ACHN (cell line): ENCODE results near the gene CSRNP2.
A peak's percentile ranks its signal among the peaks of the same experiment; 100 is the strongest.
"Not testable (repeated sequence)": the region's sequence is repeated elsewhere in the genome, so short reads cannot be mapped to it uniquely, and the experiment has no call there.

Experiments used
- DNase-seq: peaks from one replicate; pipeline ENCODE4 v3.0.0-alpha.2; 2015
- in situ Hi-C: cut with HindIII; loops from 2 replicates; pipeline ENCODE4 v1.10.0; 2017; ENCODE audit warnings: low sequenced_read_pairs, low pct_ligation_motif_present, low pct_unique_long_range_greater_than_20kb

CSRNP2 gene

DNA sequence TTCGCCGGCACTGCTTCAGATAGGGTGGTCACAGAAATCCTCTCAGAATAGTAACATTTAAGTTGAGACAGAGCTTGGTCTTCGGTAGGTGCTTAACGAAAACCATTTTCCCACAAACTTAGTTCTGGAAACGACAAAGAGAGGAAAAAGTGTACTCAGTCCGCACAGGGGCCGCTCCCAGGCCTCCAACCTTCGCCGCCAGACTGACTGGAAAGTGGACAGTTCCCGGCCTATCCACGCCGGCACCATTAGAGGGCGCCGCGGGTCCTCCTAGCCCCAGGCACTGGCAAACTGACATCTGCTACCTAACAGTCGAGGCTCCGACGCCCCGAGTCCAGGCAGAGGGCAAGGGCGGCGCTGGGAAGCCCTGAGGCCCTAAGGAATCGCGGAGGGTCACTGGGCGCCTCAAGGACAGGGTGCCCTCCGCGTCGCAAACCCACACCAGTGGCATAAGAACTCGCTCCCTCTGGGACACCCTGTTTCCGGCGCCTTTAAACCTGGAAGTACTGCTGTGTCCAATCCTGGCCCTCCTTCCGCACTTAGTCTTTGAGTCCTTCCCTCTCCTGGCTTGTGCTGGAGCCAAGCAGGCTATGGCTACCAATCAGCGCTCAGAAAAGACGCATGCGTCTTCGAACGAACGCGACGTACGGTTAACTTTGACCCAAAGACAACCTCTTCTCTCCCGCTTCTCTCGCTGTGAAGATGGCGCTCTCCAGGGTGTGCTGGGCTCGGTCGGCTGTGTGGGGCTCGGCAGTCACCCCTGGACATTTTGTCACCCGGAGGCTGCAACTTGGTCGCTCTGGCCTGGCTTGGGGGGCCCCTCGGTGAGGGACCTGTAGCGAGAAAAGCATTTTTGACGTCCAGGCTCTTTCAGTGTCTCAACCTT lies 35.5 kb downstream of the CSRNP2 start, which contains the start of gene LETMD1:
TSS of gene LETMD1 (plus strand) at position 673 of the 886 bp plus-strand sequence. CDS start at position 703, 30 bp downstream.
- in situ Hi-C loops, result no loop called here
- peak; percentile 100 for DNase-seq

DNA sequence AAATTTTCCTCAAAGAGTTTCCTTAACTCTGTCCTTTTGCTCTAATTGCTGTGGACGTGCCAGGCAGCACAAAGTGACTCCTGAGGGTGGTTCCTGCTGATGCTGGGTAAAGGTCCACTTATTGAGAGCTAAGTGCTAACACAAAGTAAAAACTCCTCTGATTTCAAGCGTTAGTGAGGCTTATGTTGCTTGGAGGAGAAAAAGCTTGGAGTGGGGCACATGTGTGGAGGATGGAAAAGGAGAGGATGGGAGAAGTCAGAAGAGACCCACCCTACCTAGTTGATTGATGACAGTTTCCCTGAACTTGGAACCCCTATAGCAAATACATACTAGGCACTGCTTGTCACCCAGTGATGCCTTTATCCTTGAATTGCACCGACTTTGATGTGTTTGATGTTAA lies 47.1 kb downstream of the CSRNP2 start:
- in situ Hi-C loops, result no loop called here
- no peak for DNase-seq

DNA sequence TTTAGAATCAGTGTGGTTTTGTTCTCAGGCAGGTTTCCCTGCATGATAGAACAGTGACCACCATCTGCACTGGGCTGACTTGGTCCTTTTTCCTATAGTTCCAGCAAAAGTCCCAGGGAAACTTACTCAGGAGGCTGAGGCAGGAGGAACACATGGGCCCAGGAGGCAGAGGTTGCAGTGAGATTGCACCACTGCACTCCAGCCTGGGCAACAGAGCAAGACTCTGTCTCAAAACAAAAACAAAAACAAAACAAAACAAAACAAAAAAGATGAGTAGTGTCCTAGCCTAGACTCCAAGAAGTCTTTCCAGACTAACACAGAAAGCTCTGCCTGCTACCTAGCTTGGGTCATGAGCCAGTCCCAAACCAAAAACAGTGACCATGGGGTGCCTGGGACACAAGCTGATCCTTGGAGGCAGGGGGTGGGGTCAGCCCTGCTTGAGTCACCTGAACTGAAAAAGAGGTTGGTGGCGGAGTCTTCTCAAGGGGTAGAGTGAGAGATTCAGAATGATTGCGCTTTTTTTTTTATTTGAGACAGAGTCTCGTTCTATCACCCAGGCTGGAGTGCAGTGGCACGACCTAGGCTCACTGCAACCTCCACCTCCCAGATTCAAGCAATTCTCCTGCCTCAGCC lies 49.8 kb downstream of the CSRNP2 start:
- no peak for DNase-seq
- in situ Hi-C loops, result no loop called here

DNA sequence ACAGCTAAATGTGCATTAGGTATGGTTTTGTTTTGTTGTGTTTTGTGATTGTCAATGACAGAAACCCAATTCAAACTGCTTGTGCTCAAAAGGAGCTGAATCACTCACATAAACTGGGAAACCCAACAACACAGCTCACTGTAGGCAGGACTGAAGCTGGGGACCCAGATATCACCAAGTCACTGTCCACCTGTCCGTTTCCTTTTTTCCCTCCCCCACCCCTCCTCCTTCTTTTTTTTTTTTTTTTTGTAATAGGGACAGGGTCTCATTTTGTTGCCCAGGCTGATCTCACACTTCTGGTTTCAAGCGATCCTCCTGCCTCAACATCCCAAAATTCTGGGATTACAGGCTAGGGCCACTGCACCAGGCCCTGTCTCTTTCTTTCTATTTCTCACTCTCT lies 50.3 kb downstream of the CSRNP2 start:
- DNase-seq, result no peak
- in situ Hi-C loops, result no loop called here

DNA sequence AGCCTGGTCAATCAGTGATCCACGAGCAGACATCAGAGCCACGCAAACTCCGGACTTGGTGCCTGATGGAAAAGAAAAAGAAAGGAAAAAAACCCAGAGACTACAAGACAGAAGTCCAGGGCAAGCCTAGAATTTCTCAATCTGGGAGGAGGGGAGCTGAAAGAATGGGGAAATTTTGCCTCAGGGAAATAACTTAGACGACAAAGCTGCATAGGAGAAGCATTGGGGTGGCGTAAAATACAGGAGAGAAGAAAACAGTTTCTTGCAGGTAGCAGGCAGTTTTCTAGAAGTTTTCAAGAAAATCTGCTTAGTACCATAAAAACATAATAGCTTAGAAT lies 54.6 kb downstream of the CSRNP2 start:
- in situ Hi-C loops, result no loop called here

DNA sequence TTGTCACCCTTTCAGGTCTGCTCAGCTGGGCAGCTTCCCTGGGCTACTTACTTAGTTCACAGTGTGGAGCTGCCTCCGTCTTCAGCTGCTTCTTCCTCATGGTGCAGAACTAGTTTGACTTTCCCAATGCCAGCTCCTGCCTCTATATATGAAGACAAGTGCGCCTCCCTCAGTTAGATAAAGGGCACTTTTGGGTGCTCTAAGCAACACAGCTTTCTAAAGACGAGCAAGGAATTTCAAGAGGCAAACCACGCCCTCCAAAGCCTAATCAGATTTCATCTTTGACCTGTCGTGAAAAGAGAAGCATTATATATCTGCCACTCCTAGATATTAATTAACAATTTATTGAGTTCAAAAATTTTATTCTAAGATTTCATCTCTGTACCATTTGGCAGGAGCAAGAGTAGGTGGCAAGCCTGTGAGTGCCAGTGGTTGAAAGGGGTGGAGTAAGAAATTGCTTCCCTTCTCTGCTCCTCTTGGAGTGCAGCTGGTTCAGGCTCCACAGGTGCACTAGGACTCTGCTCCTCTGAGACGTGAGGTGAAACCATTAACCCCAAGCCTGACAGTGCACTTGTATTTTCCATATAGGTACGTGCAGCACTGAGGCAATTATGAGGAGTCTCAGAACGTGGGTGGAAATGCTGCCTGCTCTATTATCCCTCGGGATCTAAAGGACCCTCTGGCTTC lies 55.1 kb downstream of the CSRNP2 start:
- in situ Hi-C loops, result no loop called here
- peak; percentile 70 for DNase-seq

More for the DNA sequence above, 54.6 kb downstream of the CSRNP2 start:
- DNase-seq, result no peak

DNA sequence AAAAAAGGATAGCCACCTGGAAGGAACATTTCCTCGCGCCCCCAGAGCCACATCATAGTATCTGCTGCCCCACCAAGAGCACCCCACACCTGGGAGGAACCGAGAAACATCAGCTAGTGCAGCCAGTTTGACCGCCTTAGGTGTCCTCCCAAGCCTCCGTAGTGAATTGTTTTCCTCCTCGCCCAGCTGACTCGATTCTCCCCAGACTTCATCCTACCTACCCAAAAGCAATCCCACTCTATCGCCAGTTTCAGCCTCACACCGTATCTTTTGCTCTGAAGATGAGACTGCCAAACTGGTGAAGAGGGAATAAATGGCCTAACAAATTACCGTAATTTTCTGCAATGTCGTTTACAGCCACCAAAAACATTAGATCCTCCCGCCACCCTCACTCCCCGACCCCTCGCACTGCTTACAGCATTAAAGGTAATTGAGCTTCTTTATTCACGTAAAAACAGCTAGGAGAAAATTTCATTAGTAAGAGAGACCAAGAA lies 56.0 kb downstream of the CSRNP2 start:
- no peak for DNase-seq
- in situ Hi-C loops, result no loop called here

DNA sequence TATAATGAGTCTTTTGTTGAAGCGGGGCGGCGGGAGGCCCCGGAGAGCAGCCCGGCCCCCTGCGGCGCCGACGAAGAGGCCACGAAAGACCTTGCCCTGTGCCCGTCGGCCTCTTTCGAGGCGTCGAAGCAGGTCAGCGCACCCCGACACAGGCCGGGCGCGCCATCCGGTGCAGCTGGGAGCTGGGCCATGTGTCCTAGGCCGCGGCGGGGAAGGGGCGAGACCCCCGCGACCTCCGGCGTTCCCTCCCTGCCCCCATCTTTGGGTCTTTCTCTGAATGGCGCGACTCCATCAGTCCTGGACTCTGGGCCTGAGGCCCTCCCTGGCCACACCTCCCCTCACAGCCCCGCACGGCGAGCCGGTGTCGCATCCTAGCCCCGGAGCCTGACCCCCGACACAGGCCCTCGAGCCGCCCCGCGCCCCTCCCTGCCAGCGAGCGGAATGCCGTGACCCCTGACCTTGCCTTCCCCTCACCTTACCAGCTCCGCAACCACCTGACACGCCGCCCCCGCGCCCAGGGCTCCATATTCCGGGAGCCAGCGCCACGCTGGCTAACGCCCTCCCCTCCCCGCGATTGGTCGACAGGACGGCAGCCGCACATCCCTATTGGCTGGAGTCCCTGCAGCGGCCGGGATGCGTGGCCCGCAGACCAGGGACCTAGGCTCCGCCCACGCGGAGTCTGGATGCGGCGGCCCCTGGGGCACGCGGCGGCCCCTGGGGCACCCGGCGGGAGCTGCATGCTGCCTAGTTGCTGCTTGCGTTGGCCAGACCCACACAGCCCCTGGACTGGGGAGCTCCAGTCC lies 57.4 kb downstream of the CSRNP2 start, which contains the start of gene SLC11A2:
TSS of gene SLC11A2 (minus strand) at position 549 of the 803 bp plus-strand sequence. CDS start 15,656 bp downstream, outside the sequence.
- DNase-seq, result peak; percentile 99
- in situ Hi-C loops, result no loop called here

DNA sequence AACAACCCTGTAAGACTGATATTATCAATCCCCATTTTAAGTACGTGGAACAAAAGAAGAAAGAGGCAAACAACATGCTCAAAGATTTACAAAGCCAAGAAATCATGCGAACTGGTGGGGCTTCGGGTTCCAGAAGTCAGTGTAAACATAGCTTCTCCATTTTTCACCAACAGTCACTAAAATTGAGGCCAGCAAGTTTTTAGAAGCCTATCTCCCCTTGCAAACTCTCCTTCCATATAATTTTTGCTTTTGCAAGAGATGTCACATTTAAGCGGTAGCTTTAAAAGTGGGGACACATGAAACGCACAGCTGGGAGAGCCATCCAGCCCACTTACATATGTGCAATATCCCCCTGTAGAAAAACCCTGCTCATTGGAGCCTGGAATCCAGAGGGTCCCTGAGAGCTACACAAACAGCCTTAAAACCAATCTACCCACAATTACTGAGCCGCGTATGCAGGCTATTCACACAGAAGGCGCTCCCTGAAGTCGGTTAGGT lies 58.0 kb downstream of the CSRNP2 start:
- in situ Hi-C loops, result no loop called here

DNA sequence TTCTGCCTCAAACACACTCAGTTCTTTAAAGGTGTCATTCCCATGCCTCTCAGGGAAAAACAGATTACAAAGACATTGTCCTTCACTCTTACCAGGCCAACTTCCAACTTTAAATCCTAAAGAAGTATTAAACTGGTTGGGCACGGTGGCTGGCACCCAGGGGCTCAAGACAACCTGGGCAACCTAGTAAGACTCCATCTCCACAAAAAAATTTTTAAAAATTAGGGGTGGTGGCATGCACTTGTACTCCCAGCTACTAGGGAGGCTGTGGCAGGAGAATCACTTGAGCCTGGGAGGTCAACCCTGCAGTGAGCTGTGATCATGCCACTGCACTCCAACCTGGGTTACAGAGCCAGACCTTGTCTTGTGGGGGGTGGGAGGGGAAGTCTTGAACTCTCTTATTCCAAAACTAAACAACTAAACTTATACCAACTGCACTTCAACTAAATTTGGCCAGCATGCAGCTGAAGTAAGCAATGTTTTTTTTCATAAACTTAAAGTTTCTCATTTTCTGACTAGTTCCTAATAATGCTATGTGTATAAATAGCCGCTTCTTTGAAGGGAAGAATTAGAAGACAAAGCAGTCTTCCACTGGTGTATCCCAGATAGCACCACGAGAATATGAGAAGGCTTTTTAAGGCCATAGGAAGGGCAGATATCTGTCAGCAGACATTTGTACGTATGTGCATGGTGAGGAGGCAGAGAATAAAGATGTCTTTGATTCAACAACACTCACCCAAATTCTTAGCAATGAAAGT lies 59.6 kb downstream of the CSRNP2 start:
- no peak for DNase-seq
- in situ Hi-C loops, result no loop called here

More for the DNA sequence above, 58.0 kb downstream of the CSRNP2 start:
- DNase-seq, result no peak

DNA sequence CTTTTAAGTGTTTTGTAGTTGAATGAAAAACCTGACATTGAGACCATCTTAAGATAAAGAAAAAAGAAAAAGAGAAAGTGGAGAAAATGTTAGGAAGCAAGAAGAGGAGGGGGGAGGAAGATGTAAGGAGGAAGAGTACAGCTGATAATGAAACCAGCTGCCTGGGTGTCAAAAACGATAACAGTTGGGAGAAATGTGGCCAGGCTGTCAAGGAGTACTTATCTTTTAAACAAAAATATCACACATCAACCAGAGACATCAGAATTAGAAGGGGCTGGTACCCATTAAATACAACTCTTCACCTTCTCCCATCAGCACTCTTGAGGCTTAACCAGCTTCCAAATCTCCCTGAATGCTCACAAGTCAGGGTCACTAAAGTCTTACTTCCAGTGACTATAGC lies 61.7 kb downstream of the CSRNP2 start:
- DNase-seq, result no peak
- in situ Hi-C loops, result no loop called here

DNA sequence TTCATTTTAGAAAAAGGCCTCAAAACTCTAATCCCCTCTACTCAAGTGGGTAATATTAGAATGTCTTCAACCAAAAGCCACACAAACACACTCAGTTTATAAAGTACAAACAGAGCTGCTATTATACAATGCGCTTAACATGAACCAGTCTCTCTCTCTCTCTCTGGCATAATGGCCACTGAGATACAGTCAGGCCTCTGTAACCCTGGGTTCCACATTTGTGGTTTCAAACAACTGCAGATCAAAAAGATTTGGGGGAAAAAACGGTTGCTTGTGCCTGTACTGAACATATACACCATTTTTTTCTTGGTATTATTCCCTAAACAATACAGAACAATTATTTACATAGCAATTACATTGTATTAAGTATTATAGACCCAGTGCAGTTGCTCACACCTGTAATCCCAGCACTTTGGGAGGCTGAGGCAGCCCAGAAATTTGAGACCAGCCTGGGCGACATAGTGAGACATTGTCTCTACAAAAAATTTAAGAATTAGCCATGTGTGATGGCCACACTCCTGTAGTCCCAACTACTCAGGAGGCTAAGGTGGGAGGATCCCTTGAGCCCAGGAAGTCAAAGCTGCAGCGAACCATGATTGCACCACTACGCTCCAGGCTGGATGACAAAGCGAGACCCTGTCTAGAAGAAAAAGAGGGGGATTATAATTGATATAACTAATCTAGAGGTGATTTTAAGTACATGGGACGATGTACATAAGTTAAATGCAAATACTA lies 62.8 kb downstream of the CSRNP2 start:
- in situ Hi-C loops, result no loop called here
- no peak for DNase-seq

DNA sequence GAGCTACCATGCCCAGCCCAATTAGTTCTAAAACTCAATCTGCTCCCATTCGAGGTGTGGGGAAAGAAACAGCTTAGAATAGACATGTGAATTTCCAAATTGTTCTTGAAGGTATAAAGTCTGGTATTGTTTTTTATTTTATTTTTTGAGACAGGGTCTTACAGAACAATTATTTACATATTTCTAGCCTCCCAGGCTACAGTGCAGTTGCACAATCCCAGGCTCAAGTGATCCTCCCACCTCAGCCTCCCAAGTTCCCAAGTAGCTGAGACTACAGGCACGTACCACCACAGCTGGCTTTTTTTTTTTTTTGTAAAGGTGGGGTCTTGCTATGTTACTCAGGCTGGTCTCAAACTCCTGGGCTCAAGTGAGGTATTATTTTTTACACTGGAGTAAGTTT lies 63.5 kb downstream of the CSRNP2 start:
- DNase-seq, result no peak
- in situ Hi-C loops, result no loop called here

DNA sequence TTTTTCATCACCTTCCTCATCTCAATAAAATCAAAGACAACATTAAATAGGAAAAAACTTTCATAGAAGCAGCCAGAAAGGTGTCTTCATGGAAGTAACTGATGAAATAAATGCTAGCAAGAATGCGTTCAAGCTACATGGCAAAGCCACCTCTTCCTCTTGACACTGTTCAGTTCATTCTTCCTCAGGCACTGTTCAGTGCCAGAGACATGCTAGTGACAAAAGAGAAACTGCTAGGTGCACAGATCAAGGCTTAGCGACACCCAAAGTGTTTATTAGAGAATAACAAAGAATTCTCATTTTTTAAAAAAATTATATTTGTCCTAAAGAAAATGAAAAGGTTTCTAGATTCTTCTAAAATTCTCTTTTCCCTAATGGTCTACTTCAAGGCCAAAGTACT lies 64.4 kb downstream of the CSRNP2 start:
- in situ Hi-C loops, result no loop called here
- no peak for DNase-seq

DNA sequence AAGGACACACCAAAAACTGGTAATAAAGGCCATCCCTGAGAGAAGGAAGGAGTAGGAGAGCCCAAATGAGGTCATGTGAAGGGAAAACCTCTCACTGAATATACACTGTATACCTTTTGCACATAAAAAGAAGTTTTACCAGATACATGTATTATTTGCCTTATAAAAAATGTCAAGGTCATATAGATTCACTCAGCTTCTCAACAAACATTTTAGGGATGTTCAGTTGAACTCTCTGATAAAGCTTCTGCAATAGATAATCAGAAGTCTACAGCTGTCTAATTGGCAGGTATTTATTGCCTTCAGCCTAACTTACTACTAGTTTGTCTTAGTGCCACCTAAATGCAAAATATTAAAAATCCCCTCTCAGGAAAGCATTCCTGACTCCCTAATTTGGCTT lies 65.9 kb downstream of the CSRNP2 start:
- DNase-seq, result no peak
- in situ Hi-C loops, result no loop called here

DNA sequence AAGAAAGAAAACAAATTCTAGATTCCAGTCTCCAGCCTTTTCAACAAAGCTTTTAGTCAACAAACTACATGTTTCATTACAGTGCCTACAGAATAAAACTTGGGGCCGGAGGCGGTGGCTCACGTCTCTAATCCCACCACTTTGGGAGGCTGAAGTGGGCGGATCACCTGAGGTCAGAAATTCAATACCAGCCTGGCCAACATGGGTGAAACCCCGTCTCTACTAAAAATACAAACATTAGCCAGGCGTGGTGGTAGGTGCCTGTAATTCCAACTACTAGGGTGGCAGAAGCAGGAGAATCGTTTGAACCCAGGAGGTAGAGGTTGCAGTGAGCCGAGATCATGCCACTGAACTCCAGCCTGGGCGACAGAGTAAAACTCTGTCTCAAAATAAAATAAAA lies 68.9 kb downstream of the CSRNP2 start:
- DNase-seq, in situ Hi-C loops: not testable (repeated sequence)

DNA sequence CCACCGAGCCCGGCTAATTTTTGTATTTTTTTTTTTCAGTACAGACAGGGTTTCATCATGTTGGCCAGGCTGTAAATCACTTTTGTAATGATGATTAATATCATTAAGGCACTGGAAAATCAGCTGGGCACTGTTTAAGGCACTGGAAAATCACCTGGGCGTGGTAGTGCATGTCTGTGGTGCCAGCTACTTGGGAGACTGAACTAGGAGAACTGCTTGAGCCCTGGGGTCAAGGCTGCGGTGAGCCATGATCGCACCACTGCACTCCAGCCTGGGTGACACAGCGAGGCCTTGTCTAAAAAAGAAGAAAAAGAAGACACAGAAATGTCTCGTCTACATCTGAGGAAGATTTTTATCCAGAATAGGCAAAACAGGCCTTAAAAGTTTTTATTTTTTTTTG lies 70.0 kb downstream of the CSRNP2 start:
- in situ Hi-C loops, result no loop called here
- no peak for DNase-seq
